ENCODE measurements around the gene IGF2BP3. TPM values are rescaled to one million over a fixed set of nuclear protein-coding genes. Genes with fewer than 3 reads are reported as not detected.
A peak's percentile ranks its signal among the peaks of the same experiment; 100 is the strongest.
"Not testable (repeated sequence)": the region's sequence is repeated elsewhere in the genome, so short reads cannot be mapped to it uniquely, and the experiment has no call there.

The IGF2BP3 gene
- total RNA-seq (2014; rRNA removed; shearing (Covaris generic)): 189 and 220 TPM in 2 replicates

DNA sequence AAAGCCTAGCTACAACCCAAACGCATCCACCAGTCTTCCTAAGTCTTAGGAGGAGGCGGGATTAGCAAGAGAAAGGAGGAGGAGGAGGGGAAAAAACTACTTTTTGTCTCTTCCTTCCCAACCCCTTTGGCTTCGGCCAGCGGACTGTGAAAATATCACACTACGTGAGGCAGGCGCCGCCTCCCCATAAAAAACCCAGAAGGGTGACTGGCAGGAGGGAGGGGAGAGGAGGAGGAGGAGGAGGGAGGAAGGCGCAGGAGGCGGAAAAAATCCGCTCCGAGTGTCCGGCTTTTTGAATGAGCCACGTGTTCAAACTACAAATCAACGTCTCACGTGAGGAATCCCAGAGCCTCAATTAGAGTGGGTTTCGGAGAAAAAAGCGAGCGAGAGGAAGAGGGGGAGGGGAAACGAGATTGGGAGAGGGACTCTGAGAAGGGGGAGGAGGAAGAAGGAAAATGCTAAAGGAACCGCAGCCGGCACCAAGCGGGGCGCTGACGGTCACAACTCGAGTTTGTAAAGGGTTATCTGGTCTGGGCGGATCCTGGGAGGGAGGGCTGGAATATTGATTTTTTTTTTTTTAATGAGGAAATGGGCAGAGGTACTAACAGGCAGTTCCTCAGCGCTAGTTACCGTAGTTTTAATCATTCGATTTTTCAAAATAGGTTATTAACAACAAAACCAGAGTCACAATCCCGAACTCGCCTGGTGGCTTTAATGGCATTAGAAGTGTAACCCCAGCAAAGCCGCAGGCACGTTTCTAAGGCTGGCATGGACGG is at the start of gene IGF2BP3:
IGF2BP3 (minus strand) TSS at position 162 of the 776 bp plus-strand sequence. CDS start 381 bp downstream, outside the sequence.
- Histone ChIP-seq H3K27me3 (replicated peaks) (peaks cover 8% of the 10 kb centered on the region), H3K27ac (peak within 1 kb of the TSS; percentile 49)
- DNase-seq (ENCODE audit: low read depth in 1 of 2, low spot score in 2 of 2): peak; percentile 98 to 99

GRCh38 chr7:23514755-23515154 is 44.5 kb upstream of the IGF2BP3 start:
- no peaks in the 10 kb centered on the region for H3K27me3 ChIP-seq (replicated peaks)
- H3K4me3 ChIP-seq: no peak overlapping the region
- H3K9me3 ChIP-seq (replicated peaks): no peaks in the 10 kb centered on the region
- H3K4me1 ChIP-seq (replicated peaks): no peaks in the 10 kb centered on the region
- no peak for DNase-seq (ENCODE audit: low read depth in 1 of 2, low spot score in 2 of 2)
- H3K27ac ChIP-seq: no peak overlapping the region
- H3K36me3 ChIP-seq: peaks cover 95% of the 10 kb centered on the region

More for the DNA sequence above, at the start of gene IGF2BP3:
- Histone ChIP-seq H3K36me3 (peaks cover 13% of the 10 kb centered on the region), H3K4me1 (replicated peaks) (peaks cover 56% of the 10 kb centered on the region), H3K4me3 (peak within 1 kb of the TSS; percentile 78), H3K9me3 (replicated peaks) (peaks cover 3% of the 10 kb centered on the region; the same call in 1 of the 2 replicates)

GRCh38 chr7:23513746-23514145 is 43.5 kb upstream of the IGF2BP3 start:
- not testable (repeated sequence) for H3K4me3 ChIP-seq; DNase-seq (ENCODE audit: low read depth in 1 of 2, low spot score in 2 of 2); H3K27ac ChIP-seq; H3K4me1 ChIP-seq (replicated peaks); H3K27me3 ChIP-seq (replicated peaks); H3K9me3 ChIP-seq (replicated peaks)
- peaks cover 95% of the 10 kb centered on the region for H3K36me3 ChIP-seq

DNA sequence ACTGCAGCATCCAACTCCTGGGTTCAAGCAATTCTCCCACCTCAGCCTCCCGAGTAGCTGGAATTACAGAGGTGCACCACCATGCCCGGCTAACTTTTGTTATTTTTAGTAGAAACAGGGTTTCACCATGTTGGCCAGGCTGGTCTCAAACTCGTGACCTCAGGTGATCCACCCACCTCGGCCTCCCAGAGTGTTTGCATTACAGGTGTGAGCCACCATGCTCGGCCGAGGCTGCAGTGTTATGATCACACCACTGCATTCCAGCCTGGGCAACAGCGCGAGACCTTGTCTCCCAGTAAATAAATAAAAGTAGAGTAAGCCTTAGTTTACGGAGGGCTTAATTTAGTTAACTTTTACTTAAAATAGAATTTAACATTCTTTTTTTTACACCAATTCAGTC is 23.7 kb upstream of the IGF2BP3 start:
- Histone ChIP-seq H3K4me3 (no peak overlapping the region), H3K36me3 (peaks cover 11% of the 10 kb centered on the region), H3K4me1 (replicated peaks) (peaks cover 14% of the 10 kb centered on the region), H3K9me3 (replicated peaks) (no peaks in the 10 kb centered on the region), H3K27ac (no peak overlapping the region), H3K27me3 (replicated peaks) (no peaks in the 10 kb centered on the region)
- peak in 1 of 2 experiments; percentile 24 for DNase-seq (ENCODE audit: low read depth in 1 of 2, low spot score in 2 of 2)

DNA sequence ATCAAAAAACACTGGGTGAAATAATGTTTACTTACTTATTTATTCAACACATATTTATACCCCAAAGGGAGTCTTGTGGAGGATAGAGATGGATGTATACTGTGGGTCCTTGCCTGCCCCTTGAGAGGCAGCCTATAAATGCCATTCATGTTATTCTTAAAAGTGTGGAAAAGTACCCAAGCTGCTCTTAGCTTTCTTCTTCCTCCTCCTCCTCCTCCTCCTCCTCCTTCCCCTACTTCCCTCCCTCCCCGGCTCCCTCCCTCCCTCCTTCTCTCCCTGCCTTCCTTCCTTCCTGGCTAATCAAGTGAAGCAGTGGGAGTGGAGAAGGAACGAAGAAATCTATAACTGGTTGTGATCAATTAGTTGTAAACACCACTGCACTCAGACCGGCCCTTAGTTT is 21.2 kb upstream of the IGF2BP3 start:
- no peak for DNase-seq (ENCODE audit: low read depth in 1 of 2, low spot score in 2 of 2)
- Histone ChIP-seq H3K4me1 (replicated peaks) (peaks cover 14% of the 10 kb centered on the region), H3K4me3 (no peak overlapping the region), H3K27ac (no peak overlapping the region), H3K27me3 (replicated peaks) (no peaks in the 10 kb centered on the region), H3K9me3 (replicated peaks) (no peaks in the 10 kb centered on the region), H3K36me3 (no peaks in the 10 kb centered on the region)

- Histone ChIP-seq H3K4me1 (replicated peaks) (peaks cover 14% of the 10 kb centered on the region), H3K27me3 (replicated peaks) (no peaks in the 10 kb centered on the region), H3K27ac (peak overlapping the region; percentile 70)
These were observed 20.3 kb upstream of the IGF2BP3 start for GRCh38 chr7:23490357-23491135.

DNA sequence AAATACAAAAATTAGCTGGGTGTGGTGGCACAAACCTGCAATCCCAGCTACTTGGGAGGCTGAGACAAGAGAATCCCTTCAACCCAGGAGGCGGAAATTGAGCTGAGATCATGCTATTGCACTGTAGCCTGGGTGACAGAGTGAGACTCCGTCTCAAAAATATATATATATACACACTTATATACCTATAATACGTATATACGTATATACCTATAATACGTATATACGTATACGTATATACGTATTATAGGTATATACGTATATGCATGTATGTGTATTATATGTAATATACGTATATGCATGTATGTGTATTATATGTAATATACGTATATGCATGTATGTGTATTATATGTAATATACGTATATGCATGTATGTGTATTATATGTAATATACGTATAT is 18.4 kb upstream of the IGF2BP3 start:
- H3K27ac ChIP-seq; H3K27me3 ChIP-seq (replicated peaks); DNase-seq (ENCODE audit: low read depth in 1 of 2, low spot score in 2 of 2); H3K4me3 ChIP-seq; H3K9me3 ChIP-seq (replicated peaks); H3K36me3 ChIP-seq: not testable (repeated sequence)
- peaks cover 14% of the 10 kb centered on the region for H3K4me1 ChIP-seq (replicated peaks)

More at GRCh38 chr7:23490357-23491135, 20.3 kb upstream of the IGF2BP3 start:
- no peaks in the 10 kb centered on the region for H3K9me3 ChIP-seq (replicated peaks)
- no peaks in the 10 kb centered on the region for H3K36me3 ChIP-seq
- peak; percentile 60 to 68 for DNase-seq (ENCODE audit: low read depth in 1 of 2, low spot score in 2 of 2)
- peak overlapping the region; percentile 48 for H3K4me3 ChIP-seq

DNA sequence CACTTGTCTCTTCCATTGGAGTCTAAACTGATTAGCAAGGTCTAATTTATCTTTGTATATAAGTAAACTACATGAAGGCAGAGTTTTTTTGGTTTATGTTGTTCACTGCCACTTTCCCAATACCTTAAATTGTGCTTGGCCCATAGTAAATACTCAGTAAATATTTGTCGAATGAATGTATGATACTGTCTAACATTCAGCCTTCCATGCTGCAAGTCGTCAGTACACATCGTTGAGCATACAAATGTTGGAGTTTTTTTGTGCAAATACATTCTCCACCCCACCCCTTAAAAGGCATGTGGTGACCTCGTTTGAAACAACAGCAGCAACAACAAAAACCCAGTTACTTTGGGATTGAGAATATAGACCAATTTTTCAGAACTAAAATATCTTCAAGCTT is 17.4 kb upstream of the IGF2BP3 start:
- Histone ChIP-seq H3K4me3 (no peak overlapping the region), H3K4me1 (replicated peaks) (peaks cover 14% of the 10 kb centered on the region), H3K27me3 (replicated peaks) (no peaks in the 10 kb centered on the region), H3K36me3 (no peaks in the 10 kb centered on the region), H3K9me3 (replicated peaks) (no peaks in the 10 kb centered on the region), H3K27ac (no peak overlapping the region)
- DNase-seq (ENCODE audit: low read depth in 1 of 2, low spot score in 2 of 2): no peak

DNA sequence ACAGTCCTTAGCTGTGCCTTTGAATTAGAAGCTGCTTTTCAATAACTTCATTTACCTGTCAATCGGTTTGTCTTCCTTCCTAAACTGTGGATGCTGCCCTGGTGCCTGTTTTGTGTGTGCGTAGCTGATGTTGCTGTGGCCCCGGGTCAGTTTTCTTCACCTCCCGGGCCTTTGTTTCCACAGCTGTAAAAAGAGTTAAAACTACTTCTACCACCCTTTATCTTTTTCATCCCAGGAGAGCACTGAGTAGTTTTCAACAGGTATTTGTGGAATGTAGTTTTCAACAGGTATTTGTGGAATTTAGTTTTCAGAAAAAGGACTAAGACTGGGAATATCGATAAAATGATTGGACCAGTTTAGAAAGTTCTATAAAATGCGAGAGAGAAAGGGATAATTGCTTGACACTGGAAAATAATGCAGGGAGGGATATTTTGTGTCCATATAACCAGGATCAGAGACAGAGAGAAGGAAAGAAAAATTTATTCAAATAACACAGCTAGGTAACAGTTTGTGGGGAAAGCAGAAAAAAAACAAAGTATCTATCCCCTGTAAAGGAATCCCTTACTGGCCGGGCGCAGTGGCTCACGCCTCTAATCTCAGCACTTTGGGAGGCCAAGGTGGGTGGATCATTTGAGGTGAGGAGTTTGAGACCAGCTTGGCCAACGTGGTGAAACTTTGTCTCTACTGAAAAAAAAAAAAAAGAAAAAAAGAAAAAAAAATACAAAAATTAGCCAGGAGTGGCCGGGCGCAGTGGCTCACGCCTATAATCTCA is 15.9 kb upstream of the IGF2BP3 start:
- DNase-seq (ENCODE audit: low read depth in 1 of 2, low spot score in 2 of 2): no peak
- no peak overlapping the region for H3K27ac ChIP-seq
- no peak overlapping the region for H3K4me3 ChIP-seq
- H3K36me3 ChIP-seq: no peaks in the 10 kb centered on the region
- H3K27me3 ChIP-seq (replicated peaks): 0 out of 2 replicates have a peak, but pooled peaks cover 3% of the 10 kb centered on the region
- peaks cover 13% of the 10 kb centered on the region for H3K4me1 ChIP-seq (replicated peaks)
- H3K9me3 ChIP-seq (replicated peaks): no peaks in the 10 kb centered on the region

- H3K27me3 ChIP-seq (replicated peaks): peaks cover 33% of the 10 kb centered on the region
- no peak for DNase-seq (ENCODE audit: low read depth in 1 of 2, low spot score in 2 of 2)
- no peaks in the 10 kb centered on the region for H3K4me1 ChIP-seq (replicated peaks)
These were observed 12.4 kb upstream of the IGF2BP3 start for GRCh38 chr7:23482686-23483085.

DNA sequence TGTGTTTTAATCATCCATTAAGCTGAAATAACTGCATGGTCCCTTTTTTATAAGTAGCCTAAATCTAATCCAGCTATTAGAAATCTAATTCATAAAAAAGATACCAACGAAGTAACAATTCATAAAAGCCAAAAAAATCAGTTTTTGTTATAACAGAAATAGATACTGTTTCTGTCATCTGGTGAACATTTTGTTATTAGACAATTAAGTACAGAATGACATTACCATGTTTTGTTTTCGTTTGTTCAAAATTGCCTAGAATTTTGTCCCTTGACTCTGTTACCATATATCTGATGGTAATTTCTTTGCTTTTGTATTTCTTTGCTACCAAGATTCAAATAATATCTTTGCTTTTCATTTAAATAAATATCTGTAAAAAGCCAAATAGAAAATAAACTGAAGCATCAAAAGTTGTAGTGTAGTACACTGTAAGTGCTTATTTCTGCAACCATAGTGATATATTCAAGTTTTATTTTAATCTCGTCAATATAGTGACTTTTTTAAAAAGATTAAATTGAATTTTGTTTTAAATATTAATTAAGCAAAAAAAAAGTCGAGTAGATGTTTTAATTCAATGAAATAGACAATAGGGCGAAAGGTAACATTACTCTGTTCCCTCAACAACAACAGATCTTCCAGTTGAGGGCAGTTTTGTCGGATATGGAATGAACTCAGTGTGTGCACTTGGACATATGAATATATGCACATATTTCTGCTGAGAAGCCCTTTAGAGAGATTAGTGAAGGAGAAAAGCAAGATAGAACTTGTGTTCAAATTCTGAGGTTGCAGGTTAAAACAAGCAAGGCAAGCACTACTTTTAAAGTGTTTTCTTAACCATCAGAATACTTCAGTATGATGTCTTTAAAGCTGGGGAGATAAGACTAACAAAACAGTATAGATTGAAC is 7.9 kb upstream of the IGF2BP3 start:
- H3K4me3 ChIP-seq: no peak overlapping the region
- no peaks in the 10 kb centered on the region for H3K9me3 ChIP-seq (replicated peaks)
- peaks cover 13% of the 10 kb centered on the region for H3K4me1 ChIP-seq (replicated peaks)
- H3K27me3 ChIP-seq (replicated peaks): peaks cover 62% of the 10 kb centered on the region
- DNase-seq (ENCODE audit: low read depth in 1 of 2, low spot score in 2 of 2): peak in 1 of 2 experiments; percentile 29
- H3K36me3 ChIP-seq: no peaks in the 10 kb centered on the region
- H3K27ac ChIP-seq: no peak overlapping the region

More at GRCh38 chr7:23482686-23483085, 12.4 kb upstream of the IGF2BP3 start:
- Histone ChIP-seq H3K9me3 (replicated peaks) (no peaks in the 10 kb centered on the region), H3K4me3 (no peak overlapping the region), H3K27ac (no peak overlapping the region), H3K36me3 (no peaks in the 10 kb centered on the region)

DNA sequence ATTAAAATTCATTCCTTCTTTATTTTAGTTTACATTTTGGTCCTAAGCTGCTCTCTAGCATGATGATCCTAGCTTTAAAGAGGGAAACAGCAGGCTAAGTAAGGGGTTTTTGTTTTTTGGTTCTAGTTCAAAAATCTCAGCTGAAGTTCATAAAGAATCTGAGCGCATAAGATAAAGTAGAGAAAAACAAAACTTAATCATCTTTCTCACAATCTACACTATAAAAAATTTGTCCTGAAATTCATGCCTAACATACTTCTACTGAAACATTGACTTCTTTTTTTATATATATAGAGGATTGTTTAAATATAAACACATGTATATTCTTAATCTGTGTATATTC is 6.8 kb upstream of the IGF2BP3 start:
- H3K4me3 ChIP-seq: no peak overlapping the region
- no peaks in the 10 kb centered on the region for H3K36me3 ChIP-seq
- no peaks in the 10 kb centered on the region for H3K9me3 ChIP-seq (replicated peaks)
- peaks cover 62% of the 10 kb centered on the region for H3K27me3 ChIP-seq (replicated peaks)
- no peak overlapping the region for H3K27ac ChIP-seq
- DNase-seq (ENCODE audit: low read depth in 1 of 2, low spot score in 2 of 2): peak in 1 of 2 experiments; percentile 23
- peaks cover 21% of the 10 kb centered on the region for H3K4me1 ChIP-seq (replicated peaks)

Measured in SJSA1 (cell line).